ENCODE measurements around the gene WFIKKN2.

The WFIKKN2 gene

DNA sequence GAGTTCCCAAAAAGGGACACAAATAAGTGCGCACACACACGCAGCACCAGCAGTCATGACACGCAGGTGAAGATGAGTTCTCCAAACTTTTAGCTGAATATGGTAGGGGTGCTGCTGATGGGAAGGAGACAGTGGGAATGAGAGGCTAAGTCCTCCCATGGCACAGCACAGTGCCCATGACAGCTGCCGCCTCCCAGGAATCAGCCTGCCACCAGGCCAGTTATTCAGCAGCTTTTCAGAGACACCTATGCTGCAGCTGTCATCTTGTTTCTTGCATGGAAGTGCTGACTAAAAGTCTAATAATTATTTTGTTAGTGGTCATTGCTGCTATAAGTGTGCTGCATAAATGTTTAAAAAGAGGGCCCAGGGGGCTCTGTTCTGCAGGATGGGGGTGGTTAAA is 12.2 kb downstream of the WFIKKN2 start:
- Histone ChIP-seq H3K27ac (no peak overlapping the region), H3K4me3 (no peak overlapping the region)
- TF ChIP-seq, protein P1, sequence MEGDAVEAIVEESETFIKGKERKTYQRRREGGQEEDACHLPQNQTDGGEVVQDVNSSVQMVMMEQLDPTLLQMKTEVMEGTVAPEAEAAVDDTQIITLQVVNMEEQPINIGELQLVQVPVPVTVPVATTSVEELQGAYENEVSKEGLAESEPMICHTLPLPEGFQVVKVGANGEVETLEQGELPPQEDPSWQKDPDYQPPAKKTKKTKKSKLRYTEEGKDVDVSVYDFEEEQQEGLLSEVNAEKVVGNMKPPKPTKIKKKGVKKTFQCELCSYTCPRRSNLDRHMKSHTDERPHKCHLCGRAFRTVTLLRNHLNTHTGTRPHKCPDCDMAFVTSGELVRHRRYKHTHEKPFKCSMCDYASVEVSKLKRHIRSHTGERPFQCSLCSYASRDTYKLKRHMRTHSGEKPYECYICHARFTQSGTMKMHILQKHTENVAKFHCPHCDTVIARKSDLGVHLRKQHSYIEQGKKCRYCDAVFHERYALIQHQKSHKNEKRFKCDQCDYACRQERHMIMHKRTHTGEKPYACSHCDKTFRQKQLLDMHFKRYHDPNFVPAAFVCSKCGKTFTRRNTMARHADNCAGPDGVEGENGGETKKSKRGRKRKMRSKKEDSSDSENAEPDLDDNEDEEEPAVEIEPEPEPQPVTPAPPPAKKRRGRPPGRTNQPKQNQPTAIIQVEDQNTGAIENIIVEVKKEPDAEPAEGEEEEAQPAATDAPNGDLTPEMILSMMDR (IDR thresholded peaks at IDR 0.05), result no peak
- DNase-seq (ENCODE audit: low spot score), result no peak

DNA sequence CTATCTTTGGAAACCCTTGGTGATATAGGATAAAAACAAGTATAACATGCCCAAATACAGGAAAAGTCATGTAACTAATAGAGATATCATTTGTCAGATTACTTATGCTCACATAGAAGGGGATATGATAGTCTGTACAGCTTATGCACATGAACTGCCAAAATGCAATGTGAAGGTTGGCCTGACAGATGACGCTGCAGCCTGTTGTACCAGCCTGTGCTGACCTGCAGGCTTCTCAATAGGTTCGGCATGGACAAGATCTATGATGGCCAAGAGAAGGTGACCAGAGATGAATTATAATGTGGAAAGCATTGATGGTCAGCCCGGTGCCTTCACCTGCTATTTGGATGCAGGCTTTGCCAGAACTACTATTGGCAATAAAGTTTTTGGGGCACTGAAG is 12.7 kb downstream of the WFIKKN2 start:
- H3K27ac ChIP-seq, result no peak overlapping the region
- DNase-seq (ENCODE audit: low spot score), result no peak

DNA sequence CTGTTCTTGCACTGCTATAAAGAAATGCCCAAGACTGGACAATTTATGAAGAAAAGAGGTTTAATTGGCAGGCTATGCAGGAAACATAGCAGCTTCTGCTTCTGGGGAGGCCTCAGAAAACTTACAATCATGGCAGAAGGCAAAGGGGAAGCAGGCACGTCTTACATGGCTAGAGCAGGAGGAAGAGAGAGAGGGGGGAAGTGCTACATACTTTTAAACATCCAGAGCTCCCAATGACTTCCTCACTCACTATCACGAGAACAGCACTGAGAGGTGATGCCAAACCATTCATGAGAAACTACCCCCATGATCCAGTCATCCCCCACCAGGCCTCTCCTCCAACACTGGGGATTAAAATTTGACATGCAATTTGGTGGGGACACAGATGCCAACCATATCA is 13.3 kb downstream of the WFIKKN2 start:
- Histone ChIP-seq H3K27ac (no peak overlapping the region), H3K4me3 (no peak overlapping the region)
- DNase-seq (ENCODE audit: low spot score), result no peak
- TF ChIP-seq, protein P1 (IDR thresholded peaks at IDR 0.05), result no peak

More for the DNA sequence above, 12.7 kb downstream of the WFIKKN2 start:
- TF ChIP-seq, protein P1 (IDR thresholded peaks at IDR 0.05), result no peak
- no peak overlapping the region for H3K4me3 ChIP-seq

DNA sequence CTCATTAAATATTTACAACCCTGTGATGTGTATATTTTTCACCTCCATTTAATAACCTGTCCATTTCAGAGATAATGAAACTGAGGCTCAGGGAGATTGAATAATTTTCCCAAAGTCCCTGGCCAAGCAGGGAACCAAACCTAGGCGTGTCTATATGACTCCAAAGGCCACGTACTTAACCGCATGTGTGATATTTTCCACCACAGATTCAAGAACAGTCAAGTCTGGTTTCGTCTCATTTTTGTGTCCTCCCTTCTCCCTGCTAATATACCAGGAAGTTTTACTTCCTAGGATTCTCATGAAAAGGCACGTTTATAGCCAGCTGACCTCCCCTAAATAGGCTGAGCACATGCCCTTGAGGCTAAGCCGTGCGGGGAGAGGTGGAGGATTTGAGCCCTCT is 15.3 kb downstream of the WFIKKN2 start:
- Histone ChIP-seq H3K27ac (no peak overlapping the region), H3K4me3 (no peak overlapping the region)
- TF ChIP-seq, protein P1 (IDR thresholded peaks at IDR 0.05), result no peak
- no peak for DNase-seq (ENCODE audit: low spot score)

DNA sequence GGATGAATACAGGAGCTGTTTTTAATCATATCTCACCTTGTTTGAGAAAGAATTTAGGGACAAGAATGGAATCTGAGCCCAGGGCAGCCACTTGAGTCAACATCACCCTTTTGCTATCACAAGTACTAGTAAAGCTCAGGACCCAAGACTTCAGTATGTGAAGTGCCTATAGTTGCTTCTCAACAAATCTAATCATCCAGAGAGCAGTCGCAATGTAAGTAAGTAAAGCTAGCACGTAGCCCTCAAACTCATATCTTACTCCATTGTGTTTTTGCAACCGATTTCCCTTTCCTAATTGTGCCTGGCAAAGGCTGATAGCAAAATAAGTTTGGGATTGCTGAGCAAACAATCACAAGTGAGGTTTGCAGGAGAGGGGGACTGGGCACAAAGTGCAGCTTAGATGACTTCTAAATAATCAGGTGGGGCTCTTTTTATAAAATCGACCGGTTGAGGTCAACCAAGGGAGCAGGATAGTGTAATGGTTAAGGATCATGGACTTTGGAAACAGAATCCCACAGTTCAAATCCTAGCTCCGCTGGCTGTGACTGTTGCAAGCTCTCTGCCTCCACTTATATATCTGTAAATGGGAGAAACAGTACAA is 17.7 kb downstream of the WFIKKN2 start:
- H3K4me3 ChIP-seq, result no peak overlapping the region
- DNase-seq (ENCODE audit: low spot score), result no peak
- peak overlapping the region in 1 of 2 donors; percentile 80 for H3K27ac ChIP-seq
- TF ChIP-seq, protein P1 (IDR thresholded peaks at IDR 0.05), result no peak

DNA sequence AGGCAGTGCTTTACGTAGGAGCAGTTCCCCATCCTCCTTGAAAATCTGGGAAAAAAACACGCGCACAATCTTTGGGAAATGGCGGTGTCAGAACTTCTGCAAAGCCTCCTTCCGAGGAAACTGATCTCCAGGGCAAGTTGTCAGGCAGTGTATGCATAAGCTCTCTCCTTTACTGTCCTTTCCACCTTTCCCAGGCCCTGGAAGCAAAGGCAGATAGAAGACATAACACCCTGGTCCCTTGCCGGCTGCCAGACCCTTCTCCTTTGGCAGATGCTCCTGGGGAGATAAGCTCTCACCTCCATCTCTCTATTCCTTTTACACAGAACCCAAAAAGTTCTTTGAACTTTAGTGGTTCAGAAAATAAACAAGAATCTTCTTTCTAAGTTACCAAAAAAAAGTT is 18.4 kb downstream of the WFIKKN2 start:
- Histone ChIP-seq H3K4me3 (no peak overlapping the region), H3K27ac (no peak overlapping the region)
- TF ChIP-seq, protein P1 (IDR thresholded peaks at IDR 0.05), result no peak
- no peak for DNase-seq (ENCODE audit: low spot score)

DNA sequence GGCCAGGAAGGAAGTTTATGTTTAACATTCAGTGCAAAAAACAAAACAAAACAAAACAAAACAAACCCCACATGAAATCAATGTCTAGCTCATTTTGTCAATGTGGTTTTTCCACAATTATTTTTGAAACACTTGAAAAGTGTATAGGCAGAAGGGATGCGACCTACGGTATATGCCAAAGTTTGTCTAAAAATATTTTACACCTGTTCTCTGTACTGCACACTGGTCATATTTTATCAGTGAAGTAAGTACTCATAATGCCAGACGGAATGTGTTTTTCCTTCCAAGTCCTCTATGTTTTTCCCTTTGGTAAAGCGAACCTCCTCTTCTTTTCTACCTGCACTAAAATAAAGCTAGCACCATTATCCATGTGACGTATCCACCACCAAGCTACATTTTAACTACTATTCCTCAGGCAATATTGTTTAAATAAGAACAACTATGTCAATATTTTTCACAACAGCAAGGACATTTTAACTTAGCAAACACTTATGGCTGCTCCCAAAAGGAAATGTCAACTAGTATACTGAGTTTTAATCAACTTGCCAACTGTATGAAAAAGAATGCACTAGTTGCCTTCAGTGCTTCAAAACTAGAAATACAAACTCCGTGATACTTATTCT is 20.4 kb downstream of the WFIKKN2 start:
- H3K27ac ChIP-seq, result no peak overlapping the region
- TF ChIP-seq, protein P1 (IDR thresholded peaks at IDR 0.05), result no peak
- no peak for DNase-seq (ENCODE audit: low spot score)
- no peak overlapping the region for H3K4me3 ChIP-seq

All from coronary artery (tissue), 2 donors.